Measurements from ENCODE around the gene MAP3K19.

DNA sequence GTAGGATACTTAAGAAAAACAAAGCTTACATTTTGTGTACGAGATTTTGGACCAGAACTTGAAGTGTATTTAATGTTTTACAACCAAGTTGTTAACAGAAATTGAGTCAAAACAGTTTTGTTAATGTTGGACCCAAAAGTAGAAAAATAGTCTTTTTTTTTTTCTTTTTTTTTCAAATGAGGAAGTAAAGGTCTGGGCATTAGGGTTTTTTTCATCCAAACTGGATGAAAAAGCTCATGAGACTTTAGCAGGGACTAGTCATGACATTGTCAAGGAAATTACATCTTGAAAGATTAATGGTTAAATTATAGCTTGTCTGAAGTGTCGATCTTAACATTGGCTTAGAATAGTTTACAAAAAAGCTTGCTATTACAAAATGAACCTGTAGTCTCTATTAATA, 96.4 kb downstream of the MAP3K19 start:
- TF ChIP-seq POLR2A (IDR thresholded peaks at IDR 0.05; ENCODE audit: borderline replicate concordance, extremely low read depth, insufficient read depth, insufficient read length): no peak
- no peak for TF ChIP-seq RAD21 (IDR thresholded peaks at IDR 0.05; ENCODE audit: low read depth)
- TF ChIP-seq EZH2 (IDR thresholded peaks at IDR 0.05): no peak
- no peak for TF ChIP-seq ZBTB33 (IDR thresholded peaks at IDR 0.05; ENCODE audit: extremely low read depth, insufficient replicate concordance, low read length)

Measured in HCT116 (cell line).